22Rv1 (cell line): ENCODE data around the gene SNAP25.

ENCODE experiments used
- H3K27ac ChIP-seq: fragments of 450-650 bp; 2 replicates; pipeline ENCODE4 v1.5.1; 2017
- CTCF ChIP-seq: fragments of 450-650 bp; IDR thresholded peaks from 2 replicates; pipeline ENCODE4 v1.5.1; 2017; ENCODE audit warnings: mild to moderate bottlenecking
- ZFX ChIP-seq: fragments of 450-650 bp; IDR thresholded peaks from 2 replicates; pipeline ENCODE4 v1.6.1; 2017; ENCODE audit warnings: antibody characterized with exemption, borderline replicate concordance

Gene SNAP25

GRCh38 chr20:10249048-10249770, 30.6 kb downstream of the SNAP25 start:
- TF ChIP-seq ZFX = no peak
- TF ChIP-seq CTCF = no peak
- H3K27ac ChIP-seq = no peak overlapping the region

GRCh38 chr20:10249822-10250221, 31.2 kb downstream of the SNAP25 start:
- no peak overlapping the region for H3K27ac ChIP-seq
- TF ChIP-seq CTCF = no peak
- TF ChIP-seq ZFX = no peak

- H3K27ac ChIP-seq = no peak overlapping the region
- TF ChIP-seq ZFX = no peak
- TF ChIP-seq CTCF = no peak
Measured at GRCh38 chr20:10250902-10251301, 32.3 kb downstream of the SNAP25 start.

- H3K27ac ChIP-seq = no peak overlapping the region
- TF ChIP-seq CTCF (no peak), ZFX (no peak)
Measured at GRCh38 chr20:10253780-10254179, 35.1 kb downstream of the SNAP25 start.

- no peak for TF ChIP-seq ZFX
- no peak for TF ChIP-seq CTCF
- no peak overlapping the region for H3K27ac ChIP-seq
Measured at GRCh38 chr20:10255846-10256245, 37.2 kb downstream of the SNAP25 start.

GRCh38 chr20:10259166-10259565, 40.5 kb downstream of the SNAP25 start:
- H3K27ac ChIP-seq = no peak overlapping the region
- TF ChIP-seq CTCF (no peak), ZFX (no peak)

GRCh38 chr20:10260316-10260715, 41.7 kb downstream of the SNAP25 start:
- TF ChIP-seq CTCF = no peak
- TF ChIP-seq ZFX = no peak
- no peak overlapping the region for H3K27ac ChIP-seq
